HepG2 (cell line): Measurements from ENCODE around the gene PTGIS. TPM values are rescaled to one million over a fixed set of nuclear protein-coding genes. Genes with fewer than 3 reads are reported as not detected.
A peak's percentile ranks its signal among the peaks of the same experiment; 100 is the strongest.

Experiments
- CAMTA2 ChIP-seq: sonication (generic); formaldehyde crosslinking; IDR thresholded peaks from 2 replicates; pipeline ENCODE4 v1.4.0; 2020; ENCODE audit warnings: mild to moderate bottlenecking, missing genetic modification reagents, borderline replicate concordance
- FUBP1 ChIP-seq: sonication (generic); formaldehyde crosslinking; IDR thresholded peaks from 2 replicates; pipeline ENCODE4 v1.5.1; 2020; ENCODE audit warnings: missing genetic modification reagents, mild to moderate bottlenecking, borderline replicate concordance
- HMGXB4 ChIP-seq, 2 experiments: sonication (generic) in 1 of 2; formaldehyde crosslinking in 1 of 2; IDR thresholded peaks; 2 replicates each; pipeline versions ENCODE4 v1.4.0 to v1.6.1; 2018 to 2020; ENCODE audit warnings: missing genetic modification reagents in 2 of 2, borderline replicate concordance in 1 of 2, low read depth in 1 of 2, mild to moderate bottlenecking in 1 of 2, missing biosample characterization in 1 of 2
- KLF9 ChIP-seq: IDR thresholded peaks from 2 replicates; pipeline ENCODE4 v1.6.1; 2016; ENCODE audit warnings: low read depth
- MAF1 ChIP-seq: sonication (generic); formaldehyde crosslinking; IDR thresholded peaks from 2 replicates; pipeline ENCODE4 v1.5.0; 2020; ENCODE audit warnings: missing genetic modification reagents, borderline replicate concordance
- POGK ChIP-seq: sonication (generic); formaldehyde crosslinking; conservative IDR thresholded peaks from 2 replicates; pipeline ENCODE4 v1.8.0; 2022; ENCODE audit warnings: mild to moderate bottlenecking, moderate library complexity, missing genetic modification reagents
- TRIM24 ChIP-seq: sonication (generic); formaldehyde crosslinking; IDR thresholded peaks from 2 replicates; pipeline ENCODE4 v1.8.0; 2022; ENCODE audit warnings: mild to moderate bottlenecking, missing genetic modification reagents
- ZNF24 ChIP-seq: fragments of 450-650 bp; IDR thresholded peaks from 2 replicates; pipeline ENCODE4 v1.6.1; 2017; ENCODE audit warnings: antibody characterized with exemption, mild to moderate bottlenecking
- ZNF407 ChIP-seq: sonication (generic); formaldehyde crosslinking; IDR thresholded peaks from one replicate; pipeline ENCODE4 v1.5.1; 2020; ENCODE audit warnings: mild to moderate bottlenecking, missing genetic modification reagents; ENCODE audit errors: not compliant biosample characterization
- ZNF431 ChIP-seq: sonication (generic); formaldehyde crosslinking; IDR thresholded peaks from 2 replicates; pipeline ENCODE4 v1.9.0; 2022; ENCODE audit warnings: missing genetic modification reagents, low read depth, mild to moderate bottlenecking, borderline replicate concordance
- ZNF547 ChIP-seq: sonication (generic); formaldehyde crosslinking; IDR thresholded peaks from 2 replicates; pipeline ENCODE4 v1.5.1; 2020; ENCODE audit warnings: mild to moderate bottlenecking, missing genetic modification reagents
- ZNF577 ChIP-seq: sonication (generic); formaldehyde crosslinking; IDR thresholded peaks from 2 replicates; pipeline ENCODE4 v1.4.0; 2020; ENCODE audit warnings: mild to moderate bottlenecking, low read depth, missing genetic modification reagents, borderline replicate concordance
- ZNF766 ChIP-seq: sonication (generic); formaldehyde crosslinking; IDR thresholded peaks from 2 replicates; pipeline ENCODE4 v1.5.0; 2020; ENCODE audit warnings: missing genetic modification reagents, borderline replicate concordance
- polyA plus RNA-seq, 8 experiments: library from polyadenylated mRNA; depleted of rRNA in 3 of 8; stranded (reverse) in 7 of 8; unstranded in 1 of 8; fragments of >200 nt; fragmentation: Illumina TruSeq in 4 of 8; extraction: Trizol in 4 of 8; gene quantifications; 2 replicates each; pipeline versions ENCODE4 v1.2.1 to v1.2.3, GENCODE V29; 2011 to 2016; ENCODE audit warnings: low read depth in 4 of 8, missing spikeins in 1 of 8, mixed read lengths in 1 of 8; ENCODE audit not compliant: insufficient read depth in 1 of 8
- total RNA-seq, 5 experiments: library from RNA; depleted of rRNA; stranded (reverse); fragments of >200 nt; fragmentation: Illumina TruSeq; extraction: Trizol; gene quantifications; 2 replicates each; pipeline ENCODE4 v1.2.3, GENCODE V29; 2016; ENCODE audit warnings: low read depth in 1 of 5

PTGIS gene
- total and polyA plus RNA-seq, 2 of the 13 experiments (the other 11 are each of a cell fraction or from before 2014, with no cell fraction given), result not detected

GRCh38 chr20:49608752-49609670, 41.1 kb upstream of the PTGIS start (continued):
- peak; percentile 41 for TF ChIP-seq ZNF407 (CRISPR knock-in tag)
- TF ChIP-seq KLF9, result no peak
- TF ChIP-seq ZNF547 (CRISPR knock-in tag), result peak; percentile 58; the same call in 1 of the 2 replicates
- TF ChIP-seq MAF1 (CRISPR knock-in tag), result no peak
- no peak for TF ChIP-seq ZNF24
- TF ChIP-seq POGK (CRISPR knock-in tag), result 0 out of 2 replicates have a peak, but pooled peaks have one; percentile 37
- TF ChIP-seq ZNF766 (CRISPR knock-in tag), result no peak; the same call in 1 of the 2 replicates
- 0 out of 2 replicates have a peak, but pooled peaks have one; percentile 86 for TF ChIP-seq FUBP1
- no peak for TF ChIP-seq ZNF577 (CRISPR knock-in tag)
- peak; percentile 88 to 98 for TF ChIP-seq HMGXB4 (CRISPR knock-in tag; IDR thresholded peaks at IDR 0.05; ENCODE audit: borderline replicate concordance in 1 of 2, low read depth in 1 of 2)
- no peak for TF ChIP-seq CAMTA2 (CRISPR knock-in tag)
- no peak for TF ChIP-seq ZNF431 (CRISPR knock-in tag)
- no peak for TF ChIP-seq TRIM24
